ENCODE results near the gene SGPL1.

- TF ChIP-seq CTCF (IDR thresholded peaks at IDR 0.05) (peak; percentile 90 to 93 (median 92)), POLR2A (IDR thresholded peaks at IDR 0.05) (no peak), POLR2AphosphoS5 (IDR thresholded peaks at IDR 0.05) (no peak), EP300 (IDR thresholded peaks at IDR 0.05; ENCODE audit: low read depth) (no peak)
Measured at GRCh38 chr10:70880077-70880534, 64.4 kb downstream of the SGPL1 start.
